GM19468 (cell line): ENCODE data around the gene JPH2.

Experiments
- ATAC-seq: cut with Tn5 transposase; IDR thresholded peaks from one replicate; pipeline ENCODE4 v1.9.1; 2021; ENCODE audit warnings: mild to moderate bottlenecking, moderate library complexity, moderate number of reproducible peaks; ENCODE audit not compliant: unreplicated experiment; ENCODE audit errors: extremely low read depth

Gene JPH2

DNA sequence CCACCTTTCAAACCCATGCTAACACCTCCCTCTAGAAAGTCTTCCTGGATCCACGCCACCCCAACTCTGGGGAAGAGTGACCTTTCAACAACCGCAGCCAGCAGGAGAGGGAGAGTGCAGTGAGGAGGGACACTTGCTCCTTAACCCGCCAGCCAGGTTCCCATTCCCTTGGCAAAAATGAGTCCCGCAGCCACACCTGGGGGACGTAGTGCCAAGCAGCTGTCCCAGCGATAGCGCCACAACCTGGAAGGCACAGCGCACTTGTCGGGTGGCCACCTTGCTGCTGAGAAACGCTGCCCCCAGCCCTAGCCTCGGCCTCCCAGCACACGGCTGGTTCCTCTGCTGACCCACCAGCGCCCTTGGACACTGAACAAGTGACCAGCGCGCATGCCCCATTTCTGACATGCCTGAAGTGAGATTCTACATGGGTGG lies 119.3 kb downstream of the JPH2 start:
- no peak for ATAC-seq

DNA sequence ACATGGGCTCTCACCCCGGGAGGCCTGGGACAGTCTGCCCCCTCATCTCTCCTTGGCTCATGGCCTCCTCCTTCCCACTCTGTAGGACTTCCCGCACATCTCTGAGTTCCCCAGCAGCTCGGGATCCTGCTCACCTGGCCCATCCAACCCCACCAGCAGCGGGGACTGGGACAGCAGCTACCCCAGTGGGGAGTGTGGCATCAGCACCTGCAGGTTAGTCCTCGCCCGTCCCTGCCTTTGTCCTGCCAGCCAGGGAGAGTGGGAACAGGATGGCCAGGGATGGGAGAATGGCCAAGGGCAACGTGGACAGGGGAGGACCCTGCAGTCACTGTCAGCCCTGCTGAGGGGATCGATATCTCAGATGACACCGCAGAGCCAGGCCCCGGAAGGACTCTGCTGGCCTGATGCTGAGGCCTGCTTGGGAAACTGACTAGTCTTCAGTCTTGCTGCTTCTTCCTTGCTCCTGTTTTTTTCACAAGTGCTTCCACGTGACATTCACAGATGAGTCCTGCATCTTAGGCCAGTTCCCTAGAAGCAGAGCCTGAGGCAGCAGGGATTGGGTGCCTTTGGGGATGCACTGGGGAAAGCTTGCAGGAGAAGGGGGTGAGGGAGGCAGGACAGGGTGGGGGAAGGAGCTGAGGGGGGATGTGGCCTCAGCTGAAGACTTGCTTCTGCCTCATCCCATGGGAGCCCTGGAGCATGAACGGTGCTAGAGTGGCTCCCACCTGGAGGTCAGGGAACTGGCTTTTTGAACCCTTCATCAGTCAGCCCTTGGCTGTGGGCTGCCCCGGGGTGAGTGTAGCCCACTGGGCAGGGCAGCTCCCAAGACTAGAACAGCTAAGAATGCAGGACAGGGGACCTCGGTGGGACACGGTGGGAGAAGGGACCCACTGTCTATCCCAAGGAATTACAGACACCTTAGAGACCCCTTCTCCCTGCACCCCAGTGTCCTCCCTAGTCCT lies 120.1 kb downstream of the JPH2 start:
- no peak for ATAC-seq

DNA sequence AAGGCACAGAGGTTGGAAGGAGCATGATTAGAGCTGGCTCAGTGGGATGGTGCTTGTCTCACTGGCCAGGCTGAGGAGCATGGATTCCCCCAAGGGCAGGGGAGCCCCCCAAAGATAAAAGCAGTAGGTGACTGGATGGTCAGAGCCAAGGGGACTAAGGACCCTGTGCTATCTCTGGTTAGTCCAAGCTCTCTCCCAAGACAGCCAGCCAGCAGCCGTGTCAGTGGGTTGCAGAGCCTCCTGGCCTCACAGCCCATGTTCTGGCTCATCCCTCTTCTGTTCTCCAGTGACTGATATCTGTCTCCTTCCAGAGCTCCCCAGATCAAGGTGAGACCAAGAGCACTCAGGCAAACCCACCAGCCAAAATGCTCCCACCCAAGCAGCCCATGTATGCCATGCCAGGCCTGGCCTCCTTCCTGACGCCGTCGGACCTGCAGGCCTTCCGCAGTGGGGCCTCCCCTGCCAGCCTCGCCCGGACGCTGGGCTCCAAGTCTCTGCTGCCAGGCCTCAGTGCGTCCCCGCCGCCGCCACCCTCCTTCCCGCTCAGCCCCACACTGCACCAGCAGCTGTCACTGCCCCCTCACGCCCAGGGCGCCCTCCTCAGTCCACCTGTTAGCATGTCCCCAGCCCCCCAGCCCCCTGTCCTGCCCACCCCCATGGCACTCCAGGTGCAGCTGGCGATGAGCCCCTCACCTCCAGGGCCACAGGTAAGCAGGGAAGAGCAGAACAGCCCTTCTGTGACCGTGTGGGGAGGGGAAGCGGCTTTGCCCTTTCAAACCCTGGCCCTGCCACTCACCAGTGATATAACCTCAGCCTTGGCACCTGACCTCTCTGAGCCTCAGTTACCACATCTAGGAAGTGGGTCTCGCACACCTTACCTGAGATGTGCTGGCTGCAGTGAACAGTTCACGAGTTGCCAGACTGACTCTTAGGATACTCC lies 121.3 kb downstream of the JPH2 start:
- no peak for ATAC-seq

- ATAC-seq, result no peak
Measured at GRCh38 chr20:44064501-44065400, 122.2 kb downstream of the JPH2 start.
